IPS-15b (cell line): ENCODE results near the gene USP12.
"Not testable (repeated sequence)": the region's sequence is repeated elsewhere in the genome, so short reads cannot be mapped to it uniquely, and the experiment has no call there.

ENCODE experiments used
- H3K27me3 ChIP-seq: one replicate; pipeline ENCODE4 v1.6.1; 2013; ENCODE audit warnings: low read length; ENCODE audit not compliant: control insufficient read depth, insufficient read depth
- H3K36me3 ChIP-seq: one replicate; pipeline ENCODE4 v1.6.1; 2013; ENCODE audit warnings: low read length; ENCODE audit not compliant: control insufficient read depth, insufficient read depth
- H3K4me1 ChIP-seq: one replicate; pipeline ENCODE4 v1.6.1; 2013; ENCODE audit warnings: mild to moderate bottlenecking, low read length; ENCODE audit not compliant: control insufficient read depth, insufficient read depth
- H3K4me3 ChIP-seq: one replicate; pipeline ENCODE4 v1.5.1; 2013; ENCODE audit warnings: low read depth, low read length
- H3K9ac ChIP-seq: one replicate; pipeline ENCODE4 v1.6.1; 2013; ENCODE audit warnings: low read depth, mild to moderate bottlenecking, low read length
- H3K9me3 ChIP-seq: one replicate; pipeline ENCODE4 v1.6.1; 2013; ENCODE audit warnings: mild to moderate bottlenecking, low read length; ENCODE audit not compliant: control insufficient read depth, insufficient read depth

The USP12 gene

GRCh38 chr13:27200413-27201070 is 28.9 kb upstream of the USP12 start:
- Histone ChIP-seq H3K36me3 (no peaks in the 10 kb centered on the region), H3K9me3 (no peaks in the 10 kb centered on the region), H3K27me3 (no peaks in the 10 kb centered on the region), H3K4me1 (peaks cover 2% of the 10 kb centered on the region), H3K4me3 (no peak overlapping the region), H3K9ac (no peak overlapping the region)

- H3K27me3 ChIP-seq = no peaks in the 10 kb centered on the region
- H3K4me1 ChIP-seq = peaks cover 10% of the 10 kb centered on the region
- H3K9me3 ChIP-seq = no peaks in the 10 kb centered on the region
- no peak overlapping the region for H3K4me3 ChIP-seq
- no peak overlapping the region for H3K9ac ChIP-seq
- no peaks in the 10 kb centered on the region for H3K36me3 ChIP-seq
These were observed 28.1 kb upstream of the USP12 start for GRCh38 chr13:27199696-27200095.

GRCh38 chr13:27199211-27199610 is 27.6 kb upstream of the USP12 start:
- Histone ChIP-seq H3K27me3 (no peaks in the 10 kb centered on the region), H3K4me3 (no peak overlapping the region), H3K9ac (no peak overlapping the region), H3K4me1 (peaks cover 10% of the 10 kb centered on the region), H3K36me3 (no peaks in the 10 kb centered on the region), H3K9me3 (no peaks in the 10 kb centered on the region)

GRCh38 chr13:27194895-27195764 is 23.5 kb upstream of the USP12 start:
- Histone ChIP-seq H3K4me3 (no peak overlapping the region), H3K9ac (no peak overlapping the region), H3K9me3 (no peaks in the 10 kb centered on the region), H3K36me3 (no peaks in the 10 kb centered on the region), H3K4me1 (peaks cover 10% of the 10 kb centered on the region), H3K27me3 (no peaks in the 10 kb centered on the region)

GRCh38 chr13:27194209-27194608 is 22.6 kb upstream of the USP12 start:
- H3K36me3 ChIP-seq = no peaks in the 10 kb centered on the region
- no peak overlapping the region for H3K4me3 ChIP-seq

GRCh38 chr13:27193496-27193895 is 21.9 kb upstream of the USP12 start:
- H3K27me3 ChIP-seq = no peaks in the 10 kb centered on the region
- no peak overlapping the region for H3K9ac ChIP-seq
- no peaks in the 10 kb centered on the region for H3K9me3 ChIP-seq
- no peaks in the 10 kb centered on the region for H3K36me3 ChIP-seq
- no peak overlapping the region for H3K4me3 ChIP-seq
- peaks cover 10% of the 10 kb centered on the region for H3K4me1 ChIP-seq

More at GRCh38 chr13:27194209-27194608, 22.6 kb upstream of the USP12 start:
- H3K9me3 ChIP-seq = no peaks in the 10 kb centered on the region
- H3K27me3 ChIP-seq = no peaks in the 10 kb centered on the region
- peaks cover 10% of the 10 kb centered on the region for H3K4me1 ChIP-seq
- no peak overlapping the region for H3K9ac ChIP-seq

GRCh38 chr13:27192973-27193372 is 21.4 kb upstream of the USP12 start:
- Histone ChIP-seq H3K4me1 (peaks cover 10% of the 10 kb centered on the region), H3K9me3 (no peaks in the 10 kb centered on the region), H3K27me3 (no peaks in the 10 kb centered on the region), H3K36me3 (no peaks in the 10 kb centered on the region), H3K4me3 (no peak overlapping the region), H3K9ac (no peak overlapping the region)

- H3K4me1 ChIP-seq = peaks cover 10% of the 10 kb centered on the region
- H3K9ac ChIP-seq, H3K36me3 ChIP-seq, H3K27me3 ChIP-seq, H3K9me3 ChIP-seq, H3K4me3 ChIP-seq: not testable (repeated sequence)
These were observed 20.8 kb upstream of the USP12 start for GRCh38 chr13:27192367-27192766.

GRCh38 chr13:27189192-27189591 is 17.6 kb upstream of the USP12 start:
- H3K9me3 ChIP-seq = no peaks in the 10 kb centered on the region
- no peak overlapping the region for H3K4me3 ChIP-seq
- H3K4me1 ChIP-seq = no peaks in the 10 kb centered on the region
- H3K9ac ChIP-seq = no peak overlapping the region
- no peaks in the 10 kb centered on the region for H3K27me3 ChIP-seq
- H3K36me3 ChIP-seq = no peaks in the 10 kb centered on the region

GRCh38 chr13:27188239-27188638 is 16.6 kb upstream of the USP12 start:
- Histone ChIP-seq H3K9me3 (no peaks in the 10 kb centered on the region), H3K9ac (no peak overlapping the region), H3K4me3 (no peak overlapping the region), H3K27me3 (no peaks in the 10 kb centered on the region), H3K4me1 (no peaks in the 10 kb centered on the region), H3K36me3 (no peaks in the 10 kb centered on the region)

GRCh38 chr13:27186295-27186694 is 14.7 kb upstream of the USP12 start:
- no peaks in the 10 kb centered on the region for H3K36me3 ChIP-seq
- H3K9ac ChIP-seq = no peak overlapping the region
- H3K4me3 ChIP-seq = no peak overlapping the region
- no peaks in the 10 kb centered on the region for H3K4me1 ChIP-seq
- H3K27me3 ChIP-seq = no peaks in the 10 kb centered on the region
- H3K9me3 ChIP-seq = no peaks in the 10 kb centered on the region

- no peaks in the 10 kb centered on the region for H3K9me3 ChIP-seq
- no peaks in the 10 kb centered on the region for H3K36me3 ChIP-seq
- no peaks in the 10 kb centered on the region for H3K27me3 ChIP-seq
- H3K4me1 ChIP-seq = no peaks in the 10 kb centered on the region
- no peak overlapping the region for H3K4me3 ChIP-seq
- no peak overlapping the region for H3K9ac ChIP-seq
These were observed 12.0 kb upstream of the USP12 start for GRCh38 chr13:27183561-27184147.
